NB4 (cell line): ENCODE measurements around the gene MSANTD1.

Source experiments
- MYC ChIP-seq: IDR thresholded peaks from 2 replicates; pipeline ENCODE4 v1.6.1; 2011; ENCODE audit warnings: low read depth, low read length
- POLR2A ChIP-seq: IDR thresholded peaks from 2 replicates; pipeline ENCODE4 v1.6.1; 2011; ENCODE audit warnings: mild to moderate bottlenecking; ENCODE audit not compliant: insufficient read length; ENCODE audit errors: extremely low read depth
- TF ChIP-seq, protein P1 (sequence below): IDR thresholded peaks from one replicate; pipeline ENCODE4 v1.5.1; 2012; ENCODE audit warnings: low read depth, low read length
- TF ChIP-seq, protein P2 (sequence below): IDR thresholded peaks from 2 replicates; pipeline ENCODE4 v1.6.1; 2011; ENCODE audit warnings: low read depth, low read length

DNA sequence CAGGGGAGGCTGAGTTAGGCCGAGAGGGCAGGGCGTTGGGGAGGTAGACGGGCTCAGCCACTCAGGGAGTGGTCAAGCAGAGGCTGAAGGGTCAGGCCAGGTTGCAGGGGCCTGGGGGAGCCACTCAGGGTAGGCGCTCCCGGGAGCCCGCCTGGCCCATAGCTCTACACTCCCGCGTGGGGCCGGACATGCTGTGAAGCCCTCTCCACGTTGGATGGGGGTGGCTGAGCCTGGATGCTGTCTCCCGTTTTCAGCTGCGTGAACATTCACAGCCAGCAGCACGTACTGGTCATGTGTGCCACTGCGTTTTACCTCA, 14.0 kb upstream of the MSANTD1 start:
- TF ChIP-seq, protein P1, sequence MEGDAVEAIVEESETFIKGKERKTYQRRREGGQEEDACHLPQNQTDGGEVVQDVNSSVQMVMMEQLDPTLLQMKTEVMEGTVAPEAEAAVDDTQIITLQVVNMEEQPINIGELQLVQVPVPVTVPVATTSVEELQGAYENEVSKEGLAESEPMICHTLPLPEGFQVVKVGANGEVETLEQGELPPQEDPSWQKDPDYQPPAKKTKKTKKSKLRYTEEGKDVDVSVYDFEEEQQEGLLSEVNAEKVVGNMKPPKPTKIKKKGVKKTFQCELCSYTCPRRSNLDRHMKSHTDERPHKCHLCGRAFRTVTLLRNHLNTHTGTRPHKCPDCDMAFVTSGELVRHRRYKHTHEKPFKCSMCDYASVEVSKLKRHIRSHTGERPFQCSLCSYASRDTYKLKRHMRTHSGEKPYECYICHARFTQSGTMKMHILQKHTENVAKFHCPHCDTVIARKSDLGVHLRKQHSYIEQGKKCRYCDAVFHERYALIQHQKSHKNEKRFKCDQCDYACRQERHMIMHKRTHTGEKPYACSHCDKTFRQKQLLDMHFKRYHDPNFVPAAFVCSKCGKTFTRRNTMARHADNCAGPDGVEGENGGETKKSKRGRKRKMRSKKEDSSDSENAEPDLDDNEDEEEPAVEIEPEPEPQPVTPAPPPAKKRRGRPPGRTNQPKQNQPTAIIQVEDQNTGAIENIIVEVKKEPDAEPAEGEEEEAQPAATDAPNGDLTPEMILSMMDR = no peak
- TF ChIP-seq POLR2A (no peak), MYC (no peak)
- TF ChIP-seq, protein P2, sequence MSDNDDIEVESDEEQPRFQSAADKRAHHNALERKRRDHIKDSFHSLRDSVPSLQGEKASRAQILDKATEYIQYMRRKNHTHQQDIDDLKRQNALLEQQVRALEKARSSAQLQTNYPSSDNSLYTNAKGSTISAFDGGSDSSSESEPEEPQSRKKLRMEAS = no peak
